Fibroblast of mammary gland (primary cell): ENCODE measurements around the gene CD274.

ENCODE experiments used
- DNase-seq: peaks from one replicate; pipeline ENCODE4 v3.0.0-alpha.2; 2010; ENCODE audit warnings: low read depth
- H3K4me3 ChIP-seq: 2 replicates; pipeline ENCODE4 v1.5.1; 2011; ENCODE audit warnings: low read depth, mild to moderate bottlenecking, low read length, moderate library complexity; ENCODE audit not compliant: control insufficient read depth
- TF ChIP-seq, protein P1 (sequence below): conservative IDR thresholded peaks from 2 replicates; pipeline ENCODE4 v1.5.1; 2011; ENCODE audit warnings: low read depth, low read length, inconsistent platforms; ENCODE audit not compliant: control insufficient read depth, insufficient read depth

Gene CD274

DNA sequence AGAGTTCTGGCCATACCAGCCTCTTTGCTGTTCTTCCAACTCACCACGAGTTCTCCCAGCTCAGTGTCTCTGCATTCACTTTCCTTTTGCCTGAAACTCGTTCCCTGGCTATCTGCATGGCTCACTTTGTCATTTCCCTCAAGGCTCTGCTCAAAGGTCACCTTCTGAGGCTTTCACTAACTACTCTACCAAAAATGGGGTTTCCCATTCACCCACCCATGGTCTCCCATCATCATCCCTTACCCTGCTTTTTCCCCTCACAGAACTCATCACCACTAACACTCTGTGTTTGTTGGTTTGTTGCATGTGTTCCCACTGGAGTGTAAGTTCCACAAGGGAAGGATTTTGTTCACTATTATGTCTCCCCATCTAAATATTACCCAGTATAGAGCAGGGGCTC, 29.2 kb upstream of the CD274 start:
- no peak overlapping the region for H3K4me3 ChIP-seq
- DNase-seq, result no peak
- TF ChIP-seq, protein P1, sequence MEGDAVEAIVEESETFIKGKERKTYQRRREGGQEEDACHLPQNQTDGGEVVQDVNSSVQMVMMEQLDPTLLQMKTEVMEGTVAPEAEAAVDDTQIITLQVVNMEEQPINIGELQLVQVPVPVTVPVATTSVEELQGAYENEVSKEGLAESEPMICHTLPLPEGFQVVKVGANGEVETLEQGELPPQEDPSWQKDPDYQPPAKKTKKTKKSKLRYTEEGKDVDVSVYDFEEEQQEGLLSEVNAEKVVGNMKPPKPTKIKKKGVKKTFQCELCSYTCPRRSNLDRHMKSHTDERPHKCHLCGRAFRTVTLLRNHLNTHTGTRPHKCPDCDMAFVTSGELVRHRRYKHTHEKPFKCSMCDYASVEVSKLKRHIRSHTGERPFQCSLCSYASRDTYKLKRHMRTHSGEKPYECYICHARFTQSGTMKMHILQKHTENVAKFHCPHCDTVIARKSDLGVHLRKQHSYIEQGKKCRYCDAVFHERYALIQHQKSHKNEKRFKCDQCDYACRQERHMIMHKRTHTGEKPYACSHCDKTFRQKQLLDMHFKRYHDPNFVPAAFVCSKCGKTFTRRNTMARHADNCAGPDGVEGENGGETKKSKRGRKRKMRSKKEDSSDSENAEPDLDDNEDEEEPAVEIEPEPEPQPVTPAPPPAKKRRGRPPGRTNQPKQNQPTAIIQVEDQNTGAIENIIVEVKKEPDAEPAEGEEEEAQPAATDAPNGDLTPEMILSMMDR, result no peak

DNA sequence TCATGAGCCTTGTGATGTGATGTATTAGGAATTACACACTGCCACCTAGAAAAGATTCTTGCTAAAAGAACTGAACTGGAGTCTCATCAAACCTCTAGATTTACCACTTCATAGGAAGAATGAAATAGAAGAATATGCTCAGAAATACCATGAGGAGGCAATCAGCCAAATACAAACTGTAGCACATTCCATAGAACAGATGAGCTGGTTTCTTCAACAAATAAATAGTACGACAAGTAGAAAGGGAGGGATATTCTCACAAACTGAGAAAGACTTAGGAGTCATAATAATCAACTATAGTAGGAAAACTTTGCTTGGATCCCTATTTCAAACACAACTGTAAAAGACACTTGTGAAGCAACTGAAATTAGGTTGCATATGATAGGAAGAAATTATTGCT, 28.1 kb upstream of the CD274 start:
- H3K4me3 ChIP-seq, result no peak overlapping the region
- no peak for DNase-seq
- TF ChIP-seq, protein P1, result no peak

DNA sequence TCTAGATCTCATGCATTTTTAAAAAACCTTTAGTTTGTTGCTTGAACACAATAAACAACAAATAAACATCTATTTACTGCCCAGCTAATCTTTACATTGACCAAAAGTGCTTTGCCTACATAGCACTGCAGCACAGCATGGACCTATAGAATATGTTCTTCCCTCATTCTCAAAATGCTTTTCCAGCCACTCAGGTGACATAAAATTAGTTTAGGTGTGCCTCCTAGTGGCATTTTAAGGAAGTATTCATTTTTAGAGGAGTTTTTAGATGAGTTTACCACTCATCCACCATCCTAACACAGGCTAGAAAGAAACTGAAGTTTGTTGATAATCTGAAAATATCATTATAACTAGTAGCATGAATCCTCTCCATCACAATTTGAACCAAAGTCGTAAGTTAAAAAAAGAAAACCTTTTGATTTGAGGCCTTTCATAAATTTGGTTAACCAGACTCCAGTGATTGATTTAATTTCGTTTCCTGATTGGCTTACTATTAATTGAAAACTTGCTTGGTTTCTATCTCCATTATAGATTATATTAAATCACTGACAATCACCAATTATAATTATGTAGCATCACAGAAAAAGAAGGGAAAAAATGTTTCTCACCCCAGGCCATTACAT, 25.2 kb upstream of the CD274 start:
- peak; percentile 47 for DNase-seq
- TF ChIP-seq, protein P1, result peak; percentile 58
- no peak overlapping the region for H3K4me3 ChIP-seq

DNA sequence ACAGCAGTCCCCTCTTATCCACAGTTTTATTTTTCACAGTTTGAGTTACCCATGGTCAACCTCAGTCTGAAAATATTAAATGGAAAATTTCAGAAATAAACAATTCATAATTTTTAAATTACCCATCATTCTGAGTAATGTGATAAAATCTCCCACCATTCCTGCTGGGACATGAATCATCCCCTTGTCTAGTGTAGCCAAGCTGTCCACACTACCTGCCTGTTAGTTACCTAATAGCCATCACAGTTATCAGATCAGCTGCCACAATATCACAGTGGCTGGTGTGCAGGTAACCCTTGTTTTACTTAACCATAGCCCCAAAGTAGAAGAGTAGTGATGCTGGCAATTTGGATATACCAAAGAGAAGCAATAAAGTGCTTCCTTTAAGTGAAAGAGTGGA, 23.3 kb upstream of the CD274 start:
- DNase-seq, result no peak
- TF ChIP-seq, protein P1, result no peak
- H3K4me3 ChIP-seq, result no peak overlapping the region

DNA sequence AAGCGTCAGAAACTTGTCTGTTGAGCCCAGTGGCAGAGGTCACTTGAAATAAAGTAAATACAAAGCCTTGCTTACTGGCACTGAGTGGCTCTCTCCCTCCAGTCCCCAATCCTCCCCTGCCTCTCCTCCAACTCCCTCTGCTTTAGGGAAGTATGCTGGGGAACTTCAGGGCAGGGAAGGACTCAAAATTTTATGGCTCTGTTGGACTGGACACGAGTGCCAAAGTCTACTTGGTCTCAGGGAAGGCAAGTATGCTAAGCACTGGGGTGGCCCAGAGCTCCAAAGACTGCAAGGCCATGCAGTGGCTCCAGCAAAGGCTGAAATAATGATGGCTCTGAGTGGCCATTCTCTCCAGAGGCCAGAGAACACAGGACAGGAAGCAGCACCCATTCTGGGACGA, 22.2 kb upstream of the CD274 start:
- TF ChIP-seq, protein P1, result no peak
- DNase-seq, result no peak
- H3K4me3 ChIP-seq, result no peak overlapping the region

DNA sequence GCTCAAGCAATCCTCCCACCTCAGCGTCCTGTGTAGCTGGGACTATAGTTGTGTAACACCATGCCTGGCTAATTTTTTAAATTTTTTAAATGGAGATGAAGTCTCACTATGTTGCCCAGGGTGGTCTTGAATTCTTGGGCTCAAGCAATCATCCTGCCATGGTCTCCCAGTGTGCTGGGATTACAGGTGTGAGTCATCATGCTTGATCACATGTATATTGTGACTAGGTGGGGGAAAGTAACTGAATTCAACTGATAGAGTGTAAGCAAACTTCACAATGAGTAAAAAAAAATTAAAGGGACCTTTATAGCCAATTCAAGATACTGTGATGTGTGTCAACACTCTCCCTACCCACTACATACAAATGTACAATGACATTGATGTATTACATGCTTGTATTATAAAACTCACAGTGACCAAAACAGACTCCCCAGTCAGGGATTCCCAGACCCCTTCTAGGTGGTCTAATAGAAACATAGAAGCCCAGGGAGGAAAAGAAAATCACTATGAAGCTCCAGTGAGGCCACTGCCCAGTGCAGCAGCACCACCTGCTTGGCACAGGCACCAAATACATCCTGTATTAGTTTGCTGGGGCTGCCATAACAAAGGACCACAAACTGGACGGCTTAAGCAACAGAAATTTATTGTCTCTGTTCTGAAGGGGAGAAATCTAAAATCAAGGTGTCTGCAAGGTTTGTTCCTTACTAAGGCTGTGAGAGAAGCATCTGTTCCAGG, 21.4 kb upstream of the CD274 start:
- TF ChIP-seq, protein P1, result no peak
- no peak overlapping the region for H3K4me3 ChIP-seq
- peak; percentile 27 for DNase-seq
